GM23248 (cell line): ENCODE data around the gene ITGB7. TPM values are rescaled to one million over a fixed set of nuclear protein-coding genes. Genes with fewer than 3 reads are reported as not detected.

ENCODE experiments used
- DNase-seq: peaks from one replicate; pipeline ENCODE4 v3.0.0-alpha.2; 2015
- H2AFZ ChIP-seq: fragments of 200-600 bp; sonication (generic); 2 replicates; pipeline ENCODE4 v1.6.1; 2016; ENCODE audit warnings: antibody characterized with exemption
- H3F3A ChIP-seq: fragments of 200-600 bp; sonication (generic); 2 replicates; pipeline ENCODE4 v1.6.1; 2016; ENCODE audit warnings: mild to moderate bottlenecking, antibody characterized with exemption, mixed run types; ENCODE audit not compliant: insufficient read depth
- H3K27ac ChIP-seq: fragments of 200-600 bp; sonication (generic); 2 replicates; pipeline ENCODE4 v1.5.1; 2016; ENCODE audit warnings: mild to moderate bottlenecking
- H3K27me3 ChIP-seq: fragments of 200-600 bp; sonication (generic); replicated peaks from 2 replicates; pipeline ENCODE4 v1.6.1; 2016; ENCODE audit warnings: mild to moderate bottlenecking; ENCODE audit not compliant: insufficient read depth
- H3K36me3 ChIP-seq: fragments of 200-600 bp; sonication (generic); 2 replicates; pipeline ENCODE4 v1.6.1; 2016; ENCODE audit warnings: low read depth, mild to moderate bottlenecking
- H3K4me1 ChIP-seq: fragments of 200-600 bp; sonication (generic); 2 replicates; pipeline ENCODE4 v1.6.1; 2016; ENCODE audit warnings: mild to moderate bottlenecking; ENCODE audit not compliant: insufficient read depth
- H3K4me2 ChIP-seq: fragments of 200-600 bp; sonication (generic); one replicate; pipeline ENCODE4 v1.6.1; 2016; ENCODE audit warnings: mild to moderate bottlenecking; ENCODE audit not compliant: unreplicated experiment
- H3K4me3 ChIP-seq: fragments of 200-600 bp; sonication (generic); 2 replicates; pipeline ENCODE4 v1.5.1; 2016; ENCODE audit warnings: mild to moderate bottlenecking
- H3K79me2 ChIP-seq: fragments of 200-600 bp; sonication (generic); 2 replicates; pipeline ENCODE4 v1.6.1; 2016; ENCODE audit warnings: mild to moderate bottlenecking; ENCODE audit not compliant: insufficient read depth
- H3K9ac ChIP-seq: fragments of 200-600 bp; sonication (generic); 2 replicates; pipeline ENCODE4 v1.6.1; 2016; ENCODE audit warnings: mild to moderate bottlenecking
- H3K9me2 ChIP-seq: fragments of 200-600 bp; sonication (generic); 2 replicates; pipeline ENCODE4 v1.6.1; 2016; ENCODE audit warnings: mixed run types, mild to moderate bottlenecking, moderate library complexity; ENCODE audit not compliant: insufficient read depth
- H3K9me3 ChIP-seq: fragments of 200-600 bp; sonication (generic); one replicate; pipeline ENCODE4 v1.6.1; 2017; ENCODE audit warnings: low read depth
- H4K20me1 ChIP-seq: fragments of 200-600 bp; sonication (generic); 2 replicates; pipeline ENCODE4 v1.6.0; 2016; ENCODE audit not compliant: insufficient read depth
- EZH2 ChIP-seq: fragments of 200-600 bp; sonication (generic); IDR thresholded peaks from 2 replicates; pipeline ENCODE4 v1.6.1; 2018; ENCODE audit warnings: antibody characterized with exemption, mild to moderate bottlenecking; ENCODE audit not compliant: insufficient read depth, poor library complexity, severe bottlenecking
- EZH2phosphoT487 ChIP-seq: fragments of 200-600 bp; sonication (generic); IDR thresholded peaks from 2 replicates; pipeline ENCODE4 v1.6.1; 2018; ENCODE audit warnings: antibody characterized with exemption, moderate library complexity, mild to moderate bottlenecking, low read depth; ENCODE audit not compliant: insufficient read depth
- WGBS, 2 experiments: methylation state at CpG; one replicate each; pipeline ENCODE4 v1.1.6; 2015 to 2017; ENCODE audit warnings: low lambda C conversion rate in 2 of 2, low coverage in 1 of 2; ENCODE audit errors: missing lambda C conversion rate in 2 of 2; 5-methylcytosine and 5-hydroxymethylcytosine counted together
- in situ Hi-C: fragments of 300-500 bp; cut with MboI; formaldehyde crosslinking; loops from 2 replicates; pipeline ENCODE4 v1.15.0; 2020
- polyA plus RNA-seq: library from polyadenylated mRNA; unstranded; fragments of >200 nt; fragmentation: Nextera tagmentation; extraction: Ambion mirVana; gene quantifications from 2 replicates; pipeline ENCODE4 v1.2.1, GENCODE V29; 2016
- total RNA-seq: library from RNA; depleted of rRNA; stranded (reverse); fragments of >200 nt; shearing (Covaris generic); gene quantifications from 2 replicates; pipeline ENCODE4 v1.2.3, GENCODE V29; 2014

ITGB7 gene
- total and polyA plus RNA-seq, 2 experiments from 2014 or later = 1.2 to 1.4 TPM

GRCh38 chr12:53252349-53252916, 45.4 kb upstream of the ITGB7 start:
- WGBS, 2 experiments = 8 to 11% methylated on average over 15 to 19 of the region's 19 CpGs
- Histone ChIP-seq H3K9me3 (no peaks in the 10 kb centered on the region), H3K36me3 (no peaks in the 10 kb centered on the region), H3K4me3 (peak overlapping the region; percentile 89), H4K20me1 (no peaks in the 10 kb centered on the region), H3K9me2 (no peaks in the 10 kb centered on the region), H3F3A (peaks cover 15% of the 10 kb centered on the region), H2AFZ (peak overlapping the region; percentile 85), H3K27me3 (no peaks in the 10 kb centered on the region), H3K4me2 (peak overlapping the region; percentile 89), H3K9ac (peak overlapping the region; percentile 91), H3K4me1 (peaks cover 19% of the 10 kb centered on the region), H3K79me2 (peaks cover 37% of the 10 kb centered on the region), H3K27ac (peak overlapping the region; percentile 80)
- in situ Hi-C loops = no loop called here
- no peak for TF ChIP-seq EZH2
- TF ChIP-seq EZH2phosphoT487 = no peak
- peak; percentile 68 for DNase-seq

GRCh38 chr12:53251477-53252348, 44.7 kb upstream of the ITGB7 start:
- H3F3A ChIP-seq = peaks cover 15% of the 10 kb centered on the region
- H3K9ac ChIP-seq = peak overlapping the region; percentile 91
- no peaks in the 10 kb centered on the region for H3K27me3 ChIP-seq
- peak overlapping the region; percentile 89 for H3K4me2 ChIP-seq
- peak overlapping the region; percentile 89 for H3K4me3 ChIP-seq
- H2AFZ ChIP-seq = peak overlapping the region; percentile 89
- H3K9me3 ChIP-seq = no peaks in the 10 kb centered on the region
- peaks cover 37% of the 10 kb centered on the region for H3K79me2 ChIP-seq
- H3K4me1 ChIP-seq = peaks cover 19% of the 10 kb centered on the region
- no peak for TF ChIP-seq EZH2phosphoT487
- no peak for TF ChIP-seq EZH2
- H3K27ac ChIP-seq = peak overlapping the region; percentile 80
- H4K20me1 ChIP-seq = no peaks in the 10 kb centered on the region
- no peaks in the 10 kb centered on the region for H3K36me3 ChIP-seq
- in situ Hi-C loops = no loop called here
- no peaks in the 10 kb centered on the region for H3K9me2 ChIP-seq
- 1 to 2% methylated on average over 19 to 36 of the region's 51 CpGs for WGBS, 2 experiments
- DNase-seq = peak; percentile 90

DNA sequence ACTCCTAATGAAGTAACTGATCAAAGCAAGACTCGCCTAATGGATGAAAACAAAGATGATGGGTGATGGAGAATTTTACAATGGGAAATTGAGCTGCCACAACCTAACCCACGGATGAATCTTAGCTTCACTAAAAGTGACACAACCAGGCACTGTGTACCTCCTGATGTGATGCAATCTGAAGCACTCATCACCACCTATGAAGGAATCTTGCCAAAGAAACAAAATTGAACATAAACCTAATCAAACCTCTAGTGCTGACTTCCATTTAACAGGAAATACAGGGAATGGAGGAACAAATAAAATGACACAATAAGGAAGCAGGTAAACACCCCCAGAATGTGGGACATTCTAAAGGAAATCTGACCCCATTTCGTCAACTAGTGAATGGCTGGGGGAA, 38.2 kb upstream of the ITGB7 start:
- no peak for DNase-seq
- H3K36me3 ChIP-seq = no peaks in the 10 kb centered on the region
- H3F3A ChIP-seq = 0 out of 2 replicates have a peak, but pooled peaks cover under 1% of the 10 kb centered on the region
- H3K9me2 ChIP-seq = no peaks in the 10 kb centered on the region
- no peaks in the 10 kb centered on the region for H3K79me2 ChIP-seq
- no peaks in the 10 kb centered on the region for H3K9me3 ChIP-seq
- no peak overlapping the region for H3K27ac ChIP-seq
- H3K9ac ChIP-seq = no peak overlapping the region
- in situ Hi-C loops = no loop called here
- H4K20me1 ChIP-seq = no peaks in the 10 kb centered on the region
- no peaks in the 10 kb centered on the region; the same call in 1 of the 2 replicates for H3K27me3 ChIP-seq
- 85 to 87% methylated on average over 3 of the region's 3 CpGs for WGBS, 2 experiments
- H3K4me1 ChIP-seq = no peaks in the 10 kb centered on the region
- no peak overlapping the region for H3K4me2 ChIP-seq
- no peak overlapping the region for H2AFZ ChIP-seq
- no peak for TF ChIP-seq EZH2phosphoT487
- TF ChIP-seq EZH2 = no peak
- H3K4me3 ChIP-seq = no peak overlapping the region

- Histone ChIP-seq H4K20me1 (no peaks in the 10 kb centered on the region), H3K9me2 (no peaks in the 10 kb centered on the region), H3K9me3 (no peaks in the 10 kb centered on the region), H3K4me2 (no peak overlapping the region), H3K27me3 (no peaks in the 10 kb centered on the region; the same call in 1 of the 2 replicates), H3K9ac (no peak overlapping the region), H3K79me2 (no peaks in the 10 kb centered on the region), H2AFZ (no peak overlapping the region), H3K36me3 (no peaks in the 10 kb centered on the region), H3K4me1 (no peaks in the 10 kb centered on the region), H3F3A (no peaks in the 10 kb centered on the region), H3K27ac (no peak overlapping the region), H3K4me3 (no peak overlapping the region)
- DNase-seq = no peak
- TF ChIP-seq EZH2 (no peak), EZH2phosphoT487 (no peak)
- 8 to 18% methylated on average over 1 of the region's 1 CpG for WGBS, 2 experiments
- in situ Hi-C loops = no loop called here
Observed at GRCh38 chr12:53244337-53244736, 37.3 kb upstream of the ITGB7 start.
